Measurements from ENCODE around the gene SCN10A.
A peak's percentile ranks its signal among the peaks of the same experiment; 100 is the strongest.

The SCN10A gene

DNA sequence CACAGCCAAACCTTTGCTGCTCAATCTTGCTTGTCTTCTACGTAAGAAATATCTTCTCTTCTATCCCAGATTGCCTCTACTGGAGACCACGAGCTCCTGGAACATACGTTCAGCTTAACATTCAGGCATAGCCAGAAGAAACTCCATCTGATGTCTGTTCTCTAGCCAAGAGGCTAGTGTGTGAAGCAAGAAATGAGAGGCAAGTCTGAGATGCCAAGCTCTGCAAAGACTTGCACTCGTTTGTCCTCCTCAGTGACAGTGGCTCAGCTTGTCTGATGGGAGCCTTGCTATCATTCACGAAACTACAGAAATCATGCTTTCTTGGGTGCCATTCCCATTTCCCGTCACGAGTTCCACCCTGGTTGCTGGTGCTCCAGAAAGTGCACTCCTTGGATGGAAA is at the start of gene SCN10A:
Gene SCN10A, minus strand, starts transcription at position 192 of the 400 bp plus-strand sequence. CDS start 22,207 bp downstream, outside the sequence.
- DNase-seq = no peak

DNA sequence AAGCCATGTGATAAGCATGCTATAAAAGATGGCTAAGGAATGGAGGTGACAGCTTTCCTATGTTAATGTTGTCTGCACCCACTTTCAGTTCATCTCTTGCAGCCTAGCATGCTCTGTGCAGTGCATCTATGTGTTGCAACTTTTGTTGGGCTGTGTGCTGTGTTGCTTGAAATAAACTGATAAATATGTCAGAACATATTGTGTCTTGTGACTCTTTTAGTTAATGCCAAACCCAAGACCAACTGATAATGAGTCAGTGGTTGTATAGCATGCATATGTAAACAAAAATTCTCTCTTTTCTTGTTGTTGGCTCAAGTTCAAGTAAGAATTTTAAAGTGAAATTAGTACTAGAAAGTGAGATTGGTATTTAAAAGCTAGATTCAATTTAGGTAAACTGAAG is 37.0 kb upstream of the SCN10A start:
- no peak for DNase-seq

DNA sequence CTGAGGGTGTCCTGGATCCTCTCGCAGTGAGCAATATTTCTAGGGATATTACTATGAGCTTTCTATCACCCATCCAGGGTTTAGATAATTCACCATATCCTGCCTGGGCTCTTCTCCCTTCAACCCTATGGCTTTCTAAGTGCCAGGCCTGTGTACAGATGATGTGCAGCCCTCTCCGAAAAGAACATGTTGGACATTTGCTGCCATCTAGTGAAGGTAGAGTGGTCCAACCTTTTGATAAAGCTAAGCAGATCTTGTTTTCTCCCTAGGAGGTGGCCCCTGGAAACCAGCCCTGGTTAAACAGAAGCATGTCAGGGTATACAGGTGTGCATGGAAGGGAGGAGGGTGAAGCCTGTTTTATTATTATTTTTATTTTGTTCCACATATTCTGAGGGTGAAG is 27.9 kb upstream of the SCN10A start:
- DNase-seq = peak; percentile 5

- DNase-seq = no peak
These were observed 26.4 kb upstream of the SCN10A start for GRCh38 chr3:38842266-38842965.

DNA sequence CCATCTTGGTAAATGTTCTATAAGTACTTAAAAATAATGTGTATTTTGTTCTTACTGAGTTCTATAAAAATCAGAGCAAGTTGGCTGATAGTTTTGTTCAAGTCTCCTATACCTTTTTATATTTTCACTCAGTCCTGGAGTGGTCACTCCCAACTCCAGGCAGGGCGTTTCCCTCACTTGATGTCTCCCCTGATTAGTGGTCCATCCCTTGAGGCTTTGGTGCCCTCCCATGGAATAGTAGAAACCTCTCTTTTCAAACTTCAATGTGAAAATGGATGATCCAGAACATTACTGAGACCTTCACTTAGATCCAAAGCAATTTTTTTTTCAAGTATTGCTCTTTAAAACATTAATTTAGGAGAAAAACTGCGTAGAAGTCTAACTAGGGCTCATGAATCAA is 25.0 kb upstream of the SCN10A start:
- DNase-seq = no peak

- no peak for DNase-seq
These were observed 21.3 kb upstream of the SCN10A start for GRCh38 chr3:38837358-38837757.

GRCh38 chr3:38836561-38836960 is 20.5 kb upstream of the SCN10A start:
- no peak for DNase-seq

GRCh38 chr3:38835939-38836338 is 19.9 kb upstream of the SCN10A start:
- no peak for DNase-seq

DNA sequence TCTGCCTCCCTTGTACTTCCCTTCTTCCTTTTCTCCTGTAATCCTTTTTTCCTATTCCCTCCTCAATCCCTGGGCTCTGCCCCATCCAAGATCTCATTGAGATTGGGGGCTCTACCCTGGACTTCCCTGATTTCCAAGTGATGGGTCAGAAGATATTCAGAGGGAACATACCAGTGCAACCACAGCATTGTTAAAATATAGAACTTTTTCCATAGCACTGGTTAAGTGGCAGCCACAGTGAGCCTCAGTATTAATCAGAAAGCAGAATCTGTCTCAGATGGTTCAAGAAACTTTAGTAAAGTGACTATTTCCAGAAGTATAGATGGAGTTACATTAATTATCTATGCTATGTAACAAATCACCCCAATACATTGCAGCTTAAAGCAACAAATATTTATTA is 18.7 kb upstream of the SCN10A start:
- no peak for DNase-seq

- no peak for DNase-seq
These were observed 18.1 kb upstream of the SCN10A start for GRCh38 chr3:38834110-38834509.

DNA sequence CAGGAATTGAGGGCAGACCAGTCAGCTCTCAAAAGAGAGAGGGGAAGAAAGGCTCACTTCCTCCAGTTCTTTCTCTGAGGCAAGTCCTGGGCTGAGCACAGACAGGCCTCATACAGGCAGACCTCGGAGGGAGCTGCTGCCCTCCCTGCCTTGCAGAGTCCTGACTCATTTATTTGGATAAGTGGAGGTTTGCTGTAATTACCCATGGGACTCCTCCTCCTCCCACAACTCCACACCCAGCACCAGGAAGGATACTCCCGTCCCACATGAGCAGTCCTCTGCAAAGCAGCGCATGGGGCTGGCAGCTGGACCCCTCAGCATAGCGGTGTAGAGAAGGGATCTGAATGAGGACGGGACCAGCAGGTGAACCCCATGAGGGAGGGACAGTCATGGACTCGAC is 13.4 kb upstream of the SCN10A start:
- DNase-seq = no peak

- DNase-seq = no peak
These were observed 12.7 kb upstream of the SCN10A start for GRCh38 chr3:38828681-38829080.

DNA sequence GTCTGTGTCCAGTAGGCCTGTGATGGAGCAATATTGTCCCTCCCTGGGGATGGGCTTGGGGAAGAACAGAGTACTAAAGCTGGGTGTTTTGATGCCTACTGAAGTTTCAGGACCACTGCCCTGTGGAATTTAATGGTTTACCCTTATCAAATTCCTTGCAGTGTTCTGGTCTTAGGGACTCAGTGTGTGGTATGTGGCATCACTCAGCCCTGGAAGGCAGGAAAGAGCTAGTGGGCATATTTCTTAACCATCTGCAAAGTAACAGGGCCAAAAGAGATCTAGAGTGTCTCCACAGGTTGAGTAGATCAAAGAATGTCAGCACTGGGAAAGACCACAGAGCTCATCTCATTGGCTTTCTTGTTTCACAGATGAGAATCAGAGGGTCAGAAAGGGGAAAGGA is 11.8 kb upstream of the SCN10A start:
- DNase-seq = no peak

GRCh38 chr3:38826001-38826400 is 10.0 kb upstream of the SCN10A start:
- DNase-seq = no peak

- no peak for DNase-seq
These were observed 8.3 kb upstream of the SCN10A start for GRCh38 chr3:38824349-38824748.

- DNase-seq = no peak
These were observed 7.7 kb upstream of the SCN10A start for GRCh38 chr3:38823722-38824121.

DNA sequence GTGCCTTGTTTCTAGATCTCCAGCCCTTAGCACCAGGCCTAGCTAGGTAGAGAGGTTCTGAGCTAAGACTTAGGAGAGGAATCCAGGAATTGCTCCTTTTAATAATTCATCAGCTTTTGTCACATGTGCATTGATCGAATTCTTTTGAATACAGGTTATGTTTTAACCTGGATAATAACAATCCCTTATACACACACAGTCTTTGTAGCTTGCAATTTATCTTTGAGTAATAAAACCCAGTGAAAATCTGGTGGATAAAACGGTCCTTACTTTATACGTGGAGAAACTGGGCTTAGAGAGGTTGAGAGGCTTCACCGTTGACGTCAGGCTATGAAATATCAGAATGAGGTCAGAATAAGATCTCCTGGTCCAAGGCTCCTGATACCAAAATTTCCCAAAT is 7.2 kb upstream of the SCN10A start:
- DNase-seq = no peak

GRCh38 chr3:38811822-38812221 is 4.2 kb downstream of the SCN10A start:
- DNase-seq = no peak

- DNase-seq = peak; percentile 17
These were observed 10.1 kb downstream of the SCN10A start for GRCh38 chr3:38805765-38806386.

DNA sequence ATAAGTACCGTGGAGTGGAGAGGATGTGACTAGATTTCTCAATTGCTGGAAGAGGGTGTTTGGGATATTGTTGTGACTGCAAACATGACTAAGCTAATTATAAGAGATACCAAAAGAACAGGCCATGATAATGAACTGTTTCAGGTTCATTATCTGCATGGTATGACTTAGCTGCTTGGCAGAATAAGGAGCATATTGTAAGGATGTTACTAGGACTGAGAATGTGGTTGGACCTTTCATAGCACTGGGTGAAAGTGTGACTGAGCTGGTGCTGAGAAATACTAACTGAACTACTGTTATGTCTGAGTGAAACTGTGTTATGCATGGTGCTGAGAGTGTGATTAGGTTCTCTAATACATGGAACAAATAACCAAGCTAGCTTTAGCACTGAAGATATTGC is 11.0 kb downstream of the SCN10A start:
- DNase-seq = no peak

- no peak for DNase-seq
These were observed 15.5 kb downstream of the SCN10A start for GRCh38 chr3:38800511-38800910.

- no peak for DNase-seq
These were observed 22.3 kb downstream of the SCN10A start for GRCh38 chr3:38793721-38794120.

- no peak for DNase-seq
These were observed 23.0 kb downstream of the SCN10A start for GRCh38 chr3:38792983-38793382.

- no peak for DNase-seq
These were observed 33.9 kb downstream of the SCN10A start for GRCh38 chr3:38782148-38782547.

DNA sequence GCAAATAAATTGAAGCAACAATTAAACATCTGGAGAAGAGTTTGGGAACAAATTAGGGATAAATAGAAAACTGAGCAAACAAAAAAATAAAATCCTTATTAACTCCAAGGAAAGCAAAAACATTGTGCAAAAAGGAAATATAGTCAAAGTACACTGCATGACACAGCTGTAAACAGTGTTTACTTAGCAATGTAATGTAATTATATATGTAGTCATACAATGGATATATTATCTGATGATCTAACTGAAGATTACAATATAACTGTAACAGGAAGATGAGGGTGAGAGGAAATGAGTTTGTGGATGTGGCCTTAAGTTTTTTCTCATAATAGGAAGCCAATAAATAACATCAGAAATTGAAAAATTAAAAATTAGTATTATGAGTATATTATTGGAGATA is 42.5 kb downstream of the SCN10A start:
- DNase-seq = no peak
